Epithelial cell of esophagus (primary cell): Measurements from ENCODE around the gene GALNT14.
A peak's percentile ranks its signal among the peaks of the same experiment; 100 is the strongest.

Experiments
- DNase-seq: peaks from one replicate; pipeline ENCODE4 v3.0.0; 2010; ENCODE audit warnings: low read depth
- H3K4me3 ChIP-seq: 2 replicates; pipeline ENCODE4 v1.5.1; 2011; ENCODE audit warnings: mild to moderate bottlenecking, low read length, control low read depth
- CTCF ChIP-seq: IDR thresholded peaks from 2 replicates; pipeline ENCODE4 v1.5.1; 2011; ENCODE audit warnings: low read depth, mild to moderate bottlenecking, low read length, control low read depth, inconsistent platforms; ENCODE audit not compliant: insufficient read depth; ENCODE audit errors: missing control alignments

Gene GALNT14

GRCh38 chr2:30956995-30957394 lies 181.2 kb downstream of the GALNT14 start:
- no peak for TF ChIP-seq CTCF
- no peak for DNase-seq
- no peak overlapping the region for H3K4me3 ChIP-seq

GRCh38 chr2:30955516-30956132 lies 182.6 kb downstream of the GALNT14 start:
- no peak overlapping the region for H3K4me3 ChIP-seq
- peak; percentile 41 for DNase-seq
- no peak for TF ChIP-seq CTCF

GRCh38 chr2:30950339-30950738 lies 187.9 kb downstream of the GALNT14 start:
- no peak overlapping the region for H3K4me3 ChIP-seq
- no peak for DNase-seq
- TF ChIP-seq CTCF, result no peak

- no peak overlapping the region for H3K4me3 ChIP-seq
- no peak for TF ChIP-seq CTCF
- no peak for DNase-seq
Measured at GRCh38 chr2:30949435-30949834, 188.8 kb downstream of the GALNT14 start.

- DNase-seq, result no peak
- H3K4me3 ChIP-seq, result no peak overlapping the region
- TF ChIP-seq CTCF, result no peak
Measured at GRCh38 chr2:30948857-30949256, 189.4 kb downstream of the GALNT14 start.

- H3K4me3 ChIP-seq, result no peak overlapping the region
- no peak for TF ChIP-seq CTCF
- DNase-seq, result no peak
Measured at GRCh38 chr2:30948130-30948529, 190.1 kb downstream of the GALNT14 start.

GRCh38 chr2:30947686-30948085 lies 190.6 kb downstream of the GALNT14 start:
- H3K4me3 ChIP-seq, result no peak overlapping the region
- no peak for DNase-seq
- TF ChIP-seq CTCF, result no peak
